GM19023 (cell line): Measurements from ENCODE around the gene FAM83E.
"Not testable (repeated sequence)": the region's sequence is repeated elsewhere in the genome, so short reads cannot be mapped to it uniquely, and the experiment has no call there.

ENCODE experiments used
- ATAC-seq: cut with Tn5 transposase; IDR thresholded peaks from one replicate; pipeline ENCODE4 v1.9.1; 2021; ENCODE audit warnings: mild to moderate bottlenecking, moderate library complexity; ENCODE audit not compliant: unreplicated experiment

Gene FAM83E

DNA sequence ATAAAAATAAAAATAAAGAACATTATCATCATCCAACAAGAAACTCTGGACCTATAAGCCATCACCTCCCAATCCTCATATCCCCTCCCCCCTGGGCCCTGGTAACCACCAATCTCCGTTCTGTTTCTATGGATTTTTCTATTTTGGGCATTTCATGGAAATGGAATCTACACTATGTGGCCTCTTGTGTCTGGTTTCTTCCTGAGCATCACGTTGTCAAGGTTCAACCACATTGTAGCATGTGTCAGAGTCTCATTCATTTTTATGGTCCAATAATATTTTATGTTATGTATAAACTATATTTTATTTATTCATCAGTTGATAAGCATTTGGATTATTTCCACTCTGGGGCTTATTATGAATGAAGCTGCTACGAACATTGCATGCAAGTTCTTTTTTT is 36.0 kb downstream of the FAM83E start:
- ATAC-seq = no peak

DNA sequence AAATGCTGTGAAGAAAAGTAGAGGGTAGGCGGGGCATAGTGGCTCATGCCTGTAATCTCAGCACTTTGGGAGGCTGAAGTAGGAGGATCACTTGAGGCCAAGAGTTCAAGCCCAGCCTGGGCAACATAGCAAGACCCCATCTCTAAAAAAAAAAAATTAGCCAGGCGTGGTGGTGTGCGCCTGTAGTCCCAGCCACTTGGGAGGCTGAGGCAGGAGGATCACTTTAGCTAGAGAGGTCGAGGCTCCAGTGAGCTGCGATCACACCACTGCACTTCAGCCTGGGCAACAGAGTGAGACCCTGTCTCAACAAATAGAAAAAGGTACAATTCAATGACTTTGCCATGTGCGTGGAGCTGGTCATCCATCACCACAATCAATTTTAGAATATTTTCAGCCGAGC is 37.0 kb downstream of the FAM83E start:
- ATAC-seq = not testable (repeated sequence)

DNA sequence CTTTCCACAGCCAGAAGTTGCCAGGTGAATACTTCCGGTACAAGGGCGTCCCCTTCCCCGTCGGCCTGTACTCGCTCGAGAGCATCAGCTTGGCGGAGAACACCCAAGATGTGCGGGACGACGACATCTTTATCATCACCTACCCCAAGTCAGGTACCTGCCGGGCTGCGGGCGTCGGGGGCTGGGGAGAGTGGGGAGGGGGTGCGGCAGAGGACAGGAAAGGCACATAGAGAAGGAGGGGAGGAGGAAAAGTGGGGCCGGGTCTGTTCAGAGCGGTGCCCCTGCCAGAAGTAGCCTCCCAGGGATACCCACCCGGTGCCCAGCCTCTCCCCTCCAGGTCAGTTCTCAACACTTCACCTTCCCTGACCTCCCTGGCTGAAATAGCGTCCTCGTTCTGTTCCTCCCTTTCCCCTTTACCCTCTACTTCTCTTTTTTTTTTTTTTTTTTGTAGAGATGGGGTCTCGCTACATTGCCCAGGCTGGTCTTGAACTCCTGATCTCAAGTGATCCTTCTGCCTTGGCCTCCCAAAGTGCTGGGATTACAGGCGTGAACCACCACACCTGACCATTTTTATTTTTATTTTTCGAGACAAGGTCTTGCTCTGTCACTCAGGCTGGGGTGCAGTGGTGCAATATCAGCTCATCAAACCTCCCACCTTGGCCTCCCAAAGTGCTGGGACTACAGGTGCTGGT is 38.8 kb downstream of the FAM83E start:
- no peak for ATAC-seq

DNA sequence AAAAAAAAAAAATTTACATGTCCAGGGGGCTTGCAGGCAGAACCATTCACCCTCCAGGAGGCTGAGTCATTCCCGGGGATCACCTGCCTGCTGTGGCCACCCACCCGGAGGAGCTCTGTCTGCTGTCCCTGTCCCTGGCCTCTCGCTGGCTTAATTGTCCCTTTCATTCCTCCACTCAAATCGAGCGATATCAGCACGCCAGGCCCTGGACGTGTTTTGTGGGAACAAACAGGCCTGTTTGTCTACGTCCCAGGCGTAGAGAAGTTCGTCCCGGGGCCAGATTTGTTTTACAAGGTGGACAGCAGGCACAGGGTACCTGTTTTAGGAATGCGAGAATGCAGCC is 41.7 kb downstream of the FAM83E start:
- ATAC-seq = no peak

DNA sequence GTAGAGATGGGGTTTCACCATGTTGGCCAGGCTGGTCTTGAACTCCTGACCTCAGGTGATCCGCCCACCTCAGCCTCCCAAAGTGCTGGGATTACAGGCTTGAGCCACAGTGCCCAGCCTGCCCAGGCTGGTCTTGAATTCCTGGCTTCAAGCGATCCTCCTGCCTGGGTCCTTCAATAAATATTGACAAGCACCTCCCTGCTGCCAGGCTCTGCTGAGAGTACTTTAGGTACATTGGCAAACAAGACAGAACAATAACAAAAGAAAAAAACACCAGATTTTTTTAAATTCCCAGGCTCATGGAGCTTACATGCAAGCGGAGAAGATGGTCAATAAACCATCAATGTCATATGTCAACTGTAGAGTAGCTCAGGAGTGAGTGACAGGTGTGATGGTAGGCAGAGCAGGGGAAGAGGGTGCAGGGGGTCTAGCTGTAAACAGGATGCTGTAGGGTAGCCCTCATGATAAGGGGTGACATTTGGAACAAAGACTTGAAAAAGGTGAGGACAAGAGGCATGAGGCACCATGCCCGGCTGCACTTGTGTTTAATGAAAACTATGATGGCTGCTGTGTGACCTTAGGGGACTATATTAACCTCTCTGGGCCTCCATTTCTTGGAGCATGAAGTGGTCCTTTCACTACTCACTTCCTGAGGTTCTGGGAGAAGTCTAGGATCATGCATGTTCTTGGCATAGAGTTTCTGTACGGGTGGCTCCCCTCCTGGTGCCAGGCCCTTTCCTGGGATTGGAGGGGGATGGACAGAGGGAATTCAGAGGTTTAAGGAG is 43.3 kb downstream of the FAM83E start:
- ATAC-seq = no peak

DNA sequence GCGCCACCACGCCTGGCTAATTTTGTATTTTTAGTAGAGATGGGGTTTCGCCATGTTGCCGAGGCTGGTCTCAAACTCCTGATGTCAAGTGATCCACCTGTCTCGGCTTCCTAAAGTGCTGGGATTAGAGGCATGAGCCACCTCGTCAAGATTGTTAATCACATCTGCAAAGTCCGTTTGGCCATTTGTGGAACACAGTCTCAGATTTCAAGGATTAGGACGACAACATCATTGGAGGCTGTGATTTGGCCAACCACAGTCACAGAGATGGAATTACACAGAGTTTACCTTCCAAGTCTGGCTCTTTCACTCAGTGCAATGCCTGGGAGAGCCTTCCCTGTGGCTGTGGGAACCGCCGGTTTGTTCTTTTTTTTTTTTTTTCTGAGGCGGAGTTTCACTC is 45.1 kb downstream of the FAM83E start:
- ATAC-seq = no peak

DNA sequence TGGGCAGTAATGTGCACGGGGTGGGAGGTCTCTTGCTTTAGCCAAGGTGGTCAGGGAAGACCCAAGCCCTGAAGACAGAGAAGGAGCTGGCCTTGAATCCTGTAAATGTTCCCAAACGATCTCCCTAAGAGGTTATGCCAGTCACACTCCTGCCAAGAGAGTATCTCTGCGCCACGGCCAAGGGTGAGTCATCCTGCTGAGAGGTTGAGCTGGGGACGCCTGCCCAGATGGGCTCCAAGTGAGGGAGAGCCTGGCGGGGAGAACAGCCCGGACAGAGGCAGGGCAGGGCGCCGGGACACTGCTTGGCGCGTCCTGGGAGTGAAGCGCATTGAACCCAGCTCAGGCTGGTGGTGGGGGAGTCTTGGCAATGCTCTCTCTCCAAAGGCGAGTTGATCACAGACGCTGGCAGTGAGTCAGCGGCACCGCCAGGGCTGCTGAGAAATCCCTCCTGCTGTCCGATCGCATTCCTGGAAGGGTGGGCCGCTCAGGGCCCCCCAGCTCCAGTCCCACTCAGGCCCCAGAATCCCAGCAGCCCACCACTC is 46.5 kb downstream of the FAM83E start:
- ATAC-seq = no peak

DNA sequence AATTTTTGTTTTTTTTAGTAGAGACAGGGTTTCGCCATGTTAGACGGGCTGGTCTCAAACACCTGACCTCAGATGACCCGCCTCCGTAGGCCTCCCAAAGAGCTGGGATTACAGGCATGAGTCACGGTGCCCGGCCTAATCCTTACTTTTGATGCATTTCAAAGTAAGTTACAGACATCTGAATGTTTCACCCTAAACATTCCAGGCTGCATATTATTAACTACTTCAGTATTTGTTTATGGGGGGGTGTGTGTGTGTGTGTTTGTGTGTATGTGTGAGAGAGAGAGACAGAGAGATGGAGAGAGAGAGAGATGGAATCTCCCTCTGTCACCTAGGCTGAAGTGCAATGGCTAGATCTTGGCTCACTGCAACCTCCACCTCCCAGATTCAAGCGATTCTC is 49.8 kb downstream of the FAM83E start:
- ATAC-seq = no peak
